ENCODE measurements around the gene IFT43. TPM values are rescaled to one million over a fixed set of nuclear protein-coding genes. Genes with fewer than 3 reads are reported as not detected.

The IFT43 gene
- polyA plus RNA-seq, 3 donors = 10.3 to 12.4 (median 10.5) TPM

GRCh38 chr14:76088326-76088725 lies 102.8 kb downstream of the IFT43 start:
- no peak overlapping the region for H3K4me2 ChIP-seq (replicated peaks; ENCODE audit: extremely low read depth, low read length, poor library complexity, severe bottlenecking)
- H3K9ac ChIP-seq (ENCODE audit: insufficient read depth, low read length, poor library complexity, severe bottlenecking) = no peak overlapping the region
- no peaks in the 10 kb centered on the region for H3K4me1 ChIP-seq (ENCODE audit: control insufficient read depth in 1 of 2, insufficient read depth in 2 of 2, low read length in 2 of 2)
- H3K27me3 ChIP-seq (ENCODE audit: control insufficient read depth in 2 of 2, insufficient read depth in 2 of 2, low read length in 2 of 2) = no peaks in the 10 kb centered on the region
- TF ChIP-seq CTCF (IDR thresholded peaks at IDR 0.05) = no peak
- no peak overlapping the region for H3K4me3 Mint-ChIP-seq
- no peak overlapping the region for H3K27ac Mint-ChIP-seq
- H3K9me3 Mint-ChIP-seq = peaks cover 0 to 2% (median 0%) of the 10 kb centered on the region in 7 donors
- H3K4me3 ChIP-seq (replicated peaks in 1 of 3; ENCODE audit: low read depth in 2 of 3, low read length in 3 of 3) = no peak overlapping the region
- H3K4me1 Mint-ChIP-seq = no peaks in the 10 kb centered on the region
- intact Hi-C loops (cut with micrococcal nuclease) = no loop called here
- 93% methylated on average over 6 of the region's 8 CpGs for WGBS (ENCODE audit: insufficient coverage)
- no peaks in the 10 kb centered on the region for H3K36me3 Mint-ChIP-seq
- H3K36me3 ChIP-seq (replicated peaks in 1 of 2; ENCODE audit: control insufficient read depth in 1 of 2, insufficient read depth in 2 of 2, low read length in 2 of 2) = no peaks in the 10 kb centered on the region
- no peak for DNase-seq
- peaks cover 0 to 3% (median 0%) of the 10 kb centered on the region in 3 donors for H3K27me3 Mint-ChIP-seq (ENCODE audit: low read depth in 3 of 3)
- H3K79me2 ChIP-seq (ENCODE audit: insufficient read depth, low read length) = no peaks in the 10 kb centered on the region
- H4K20me1 ChIP-seq (ENCODE audit: insufficient read depth, low read length) = no peaks in the 10 kb centered on the region
- H3K27ac ChIP-seq (ENCODE audit: low read depth in 1 of 2, low read length in 2 of 2) = no peak overlapping the region
- no peak overlapping the region for H2AFZ ChIP-seq (ENCODE audit: insufficient read depth, low read depth, low read length, poor library complexity, severe bottlenecking)
- no peaks in the 10 kb centered on the region for H3K9me3 ChIP-seq (replicated peaks in 1 of 2; ENCODE audit: control insufficient read depth in 1 of 2, insufficient read depth in 1 of 2, low read length in 2 of 2)

GRCh38 chr14:76088771-76089571 lies 103.4 kb downstream of the IFT43 start:
- Mint-ChIP-seq H3K27ac (peak overlapping the region in 1 of 7 donors; percentile 44), H3K36me3 (no peaks in the 10 kb centered on the region), H3K9me3 (peaks cover 0 to 2% (median 0%) of the 10 kb centered on the region in 7 donors), H3K27me3 (ENCODE audit: low read depth in 3 of 3) (peaks cover 0 to 3% (median 1%) of the 10 kb centered on the region in 3 donors), H3K4me1 (no peaks in the 10 kb centered on the region), H3K4me3 (no peak overlapping the region)
- TF ChIP-seq CTCF (IDR thresholded peaks at IDR 0.05) = no peak
- Histone ChIP-seq H3K27me3 (ENCODE audit: control insufficient read depth in 2 of 2, insufficient read depth in 2 of 2, low read length in 2 of 2) (no peaks in the 10 kb centered on the region), H3K36me3 (replicated peaks in 1 of 2; ENCODE audit: control insufficient read depth in 1 of 2, insufficient read depth in 2 of 2, low read length in 2 of 2) (no peaks in the 10 kb centered on the region), H3K27ac (ENCODE audit: low read depth in 1 of 2, low read length in 2 of 2) (no peak overlapping the region), H3K79me2 (ENCODE audit: insufficient read depth, low read length) (no peaks in the 10 kb centered on the region), H3K9me3 (replicated peaks in 1 of 2; ENCODE audit: control insufficient read depth in 1 of 2, insufficient read depth in 1 of 2, low read length in 2 of 2) (no peaks in the 10 kb centered on the region), H3K4me2 (replicated peaks; ENCODE audit: extremely low read depth, low read length, poor library complexity, severe bottlenecking) (no peak overlapping the region), H3K9ac (ENCODE audit: insufficient read depth, low read length, poor library complexity, severe bottlenecking) (no peak overlapping the region), H4K20me1 (ENCODE audit: insufficient read depth, low read length) (no peaks in the 10 kb centered on the region), H3K4me1 (ENCODE audit: control insufficient read depth in 1 of 2, insufficient read depth in 2 of 2, low read length in 2 of 2) (no peaks in the 10 kb centered on the region), H2AFZ (ENCODE audit: insufficient read depth, low read depth, low read length, poor library complexity, severe bottlenecking) (no peak overlapping the region), H3K4me3 (replicated peaks in 1 of 3; ENCODE audit: low read depth in 2 of 3, low read length in 3 of 3) (no peak overlapping the region)
- WGBS (ENCODE audit: insufficient coverage) = 89% methylated on average over 15 of the region's 16 CpGs
- DNase-seq = no peak
- intact Hi-C loops (cut with micrococcal nuclease) = no loop called here
